ENCODE data around the gene TAGLN.

Gene TAGLN

GRCh38 chr11:117217141-117218084, 18.2 kb downstream of the TAGLN start:
- no peak for DNase-seq

GRCh38 chr11:117218133-117218915, 19.2 kb downstream of the TAGLN start:
- DNase-seq, result no peak

- no peak for DNase-seq
Measured at GRCh38 chr11:117219001-117219400, 19.8 kb downstream of the TAGLN start.

GRCh38 chr11:117219455-117219854, 20.3 kb downstream of the TAGLN start:
- DNase-seq, result no peak

- no peak for DNase-seq
Measured at GRCh38 chr11:117219995-117220394, 20.8 kb downstream of the TAGLN start.

- no peak for DNase-seq
Measured at GRCh38 chr11:117220568-117220967, 21.4 kb downstream of the TAGLN start.

GRCh38 chr11:117220999-117221774, 22.0 kb downstream of the TAGLN start:
- no peak for DNase-seq

GRCh38 chr11:117221775-117222517, 22.8 kb downstream of the TAGLN start:
- no peak for DNase-seq

GRCh38 chr11:117222991-117223740, 24.0 kb downstream of the TAGLN start:
- DNase-seq, result no peak

GRCh38 chr11:117223741-117224689, 24.8 kb downstream of the TAGLN start:
- DNase-seq, result no peak

GRCh38 chr11:117225553-117226170, 26.5 kb downstream of the TAGLN start:
- DNase-seq, result no peak

GRCh38 chr11:117226388-117227385, 27.5 kb downstream of the TAGLN start:
- peak; percentile 66 to 77 for DNase-seq

GRCh38 chr11:117228091-117228490, 28.9 kb downstream of the TAGLN start:
- DNase-seq, result no peak

- no peak for DNase-seq
Measured at GRCh38 chr11:117229411-117229810, 30.2 kb downstream of the TAGLN start.

GRCh38 chr11:117229931-117230285, 30.7 kb downstream of the TAGLN start:
- DNase-seq, result no peak

- DNase-seq, result peak; percentile 19 to 67
Measured at GRCh38 chr11:117230286-117230961, 31.3 kb downstream of the TAGLN start.

GRCh38 chr11:117230999-117231841, 32.0 kb downstream of the TAGLN start:
- no peak for DNase-seq
